WTC11 (cell line): ENCODE results near the gene RBL1. TPM values are rescaled to one million over a fixed set of nuclear protein-coding genes. Genes with fewer than 3 reads are reported as not detected.
"Not testable (repeated sequence)": the region's sequence is repeated elsewhere in the genome, so short reads cannot be mapped to it uniquely, and the experiment has no call there.

ENCODE experiments used
- ATAC-seq: fragments of 200-7000 bp; cut with Tn5 transposase; 2 replicates; pipeline ENCODE4 v1.10.0; 2021; ENCODE audit warnings: mild to moderate bottlenecking, moderate library complexity
- CTCF ChIA-PET: fragments of 300-600 bp; sonication (Branson Sonifier 250); formaldehyde crosslinking; loops from one replicate; lab custom pipeline; 2021; ENCODE audit warnings: antibody characterized with exemption; lab: Charles Lee
- POLR2A ChIA-PET: fragments of 350-600 bp; sonication (Branson Sonifier 250); formaldehyde crosslinking; loops from one replicate; lab custom pipeline; 2021; ENCODE audit warnings: antibody characterized with exemption; lab: Charles Lee
- DNase-seq: peaks from one replicate; pipeline ENCODE4 v3.0.0; 2021; ENCODE audit warnings: low spot score
- H3K27ac Mint-ChIP-seq: 2 replicates; pipeline ENCODE4 v1.8.0; 2021; ENCODE audit warnings: mixed read lengths
- H3K27me3 Mint-ChIP-seq: 2 replicates; pipeline ENCODE4 v1.8.0; 2021; ENCODE audit warnings: low read depth, mild to moderate bottlenecking, moderate library complexity, mixed read lengths
- H3K36me3 Mint-ChIP-seq: 2 replicates; pipeline ENCODE4 v1.8.0; 2021; ENCODE audit warnings: mixed read lengths
- H3K4me1 Mint-ChIP-seq: 2 replicates; pipeline ENCODE4 v1.8.0; 2022; ENCODE audit warnings: mixed read lengths
- H3K4me3 Mint-ChIP-seq: 2 replicates; pipeline ENCODE4 v1.8.0; 2021; ENCODE audit warnings: mild to moderate bottlenecking, moderate library complexity, mixed read lengths
- H3K9me3 Mint-ChIP-seq: 2 replicates; pipeline ENCODE4 v1.8.0; 2021; ENCODE audit warnings: mixed read lengths
- ETV6 ChIP-seq: sonication (generic); formaldehyde crosslinking; IDR thresholded peaks from 2 replicates; pipeline ENCODE4 v1.8.1; 2022; ENCODE audit warnings: mild to moderate bottlenecking, missing genetic modification reagents
- RELA ChIP-seq: sonication (generic); formaldehyde crosslinking; IDR thresholded peaks from 2 replicates; pipeline ENCODE4 v1.8.1; 2022; ENCODE audit warnings: missing genetic modification reagents, mild to moderate bottlenecking, borderline replicate concordance
- ZBTB21 ChIP-seq: sonication (generic); formaldehyde crosslinking; IDR thresholded peaks from 2 replicates; pipeline ENCODE4 v1.8.1; 2023; ENCODE audit warnings: mild to moderate bottlenecking, missing genetic modification reagents, borderline replicate concordance
- ZNF138 ChIP-seq: sonication (generic); formaldehyde crosslinking; conservative IDR thresholded peaks from 2 replicates; pipeline ENCODE4 v1.8.1; 2022; ENCODE audit warnings: mild to moderate bottlenecking, moderate library complexity, missing genetic modification reagents
- ZNF232 ChIP-seq: sonication (generic); formaldehyde crosslinking; IDR thresholded peaks from 2 replicates; pipeline ENCODE4 v1.8.0; 2022; ENCODE audit warnings: mild to moderate bottlenecking, missing genetic modification reagents
- ZNF396 ChIP-seq: fragments of 250-450 bp; sonication (Bioruptor Pico); IDR thresholded peaks from 2 replicates; pipeline ENCODE4 v1.8.0; 2021; ENCODE audit warnings: mild to moderate bottlenecking, moderate library complexity, borderline replicate concordance
- ZNF423 ChIP-seq: fragments of 250-450 bp; sonication (Bioruptor Pico); IDR thresholded peaks from 2 replicates; pipeline ENCODE4 v2.1.2; 2022; ENCODE audit warnings: mild to moderate bottlenecking, moderate library complexity
- total RNA-seq: library from RNA; stranded (reverse); gene quantifications from 3 replicates; pipeline ENCODE4 v1.2.3, GENCODE V29; 2021
- TF ChIP-seq, protein P1 (sequence below): sonication (generic); formaldehyde crosslinking; IDR thresholded peaks from 2 replicates; pipeline ENCODE4 v1.8.0; 2022; ENCODE audit warnings: mild to moderate bottlenecking, missing genetic modification reagents
- TF ChIP-seq, protein P2 (sequence below): sonication (generic); formaldehyde crosslinking; IDR thresholded peaks from 2 replicates; pipeline ENCODE4 v1.8.1; 2022; ENCODE audit warnings: mild to moderate bottlenecking, moderate library complexity, missing genetic modification reagents
- TF ChIP-seq, protein P3 (sequence below): sonication (generic); formaldehyde crosslinking; IDR thresholded peaks from 2 replicates; pipeline ENCODE4 v1.8.0; 2022; ENCODE audit warnings: mild to moderate bottlenecking, missing genetic modification reagents
- TF ChIP-seq, protein P4 (sequence below): fragments of 250-450 bp; sonication (Bioruptor Pico); IDR thresholded peaks from 2 replicates; pipeline ENCODE4 v1.9.0; 2021; ENCODE audit warnings: mild to moderate bottlenecking, borderline replicate concordance
- TF ChIP-seq, protein P5 (sequence below): sonication (generic); formaldehyde crosslinking; IDR thresholded peaks from 2 replicates; pipeline ENCODE4 v1.8.0; 2022; ENCODE audit warnings: mild to moderate bottlenecking, missing genetic modification reagents
- TF ChIP-seq, protein P6 (sequence below): sonication (generic); formaldehyde crosslinking; IDR thresholded peaks from 2 replicates; pipeline ENCODE4 v1.8.1; 2022; ENCODE audit warnings: missing genetic modification reagents, borderline replicate concordance

The RBL1 gene
- total RNA-seq, 1 experiment from 2014 or later = 11.1 TPM

DNA sequence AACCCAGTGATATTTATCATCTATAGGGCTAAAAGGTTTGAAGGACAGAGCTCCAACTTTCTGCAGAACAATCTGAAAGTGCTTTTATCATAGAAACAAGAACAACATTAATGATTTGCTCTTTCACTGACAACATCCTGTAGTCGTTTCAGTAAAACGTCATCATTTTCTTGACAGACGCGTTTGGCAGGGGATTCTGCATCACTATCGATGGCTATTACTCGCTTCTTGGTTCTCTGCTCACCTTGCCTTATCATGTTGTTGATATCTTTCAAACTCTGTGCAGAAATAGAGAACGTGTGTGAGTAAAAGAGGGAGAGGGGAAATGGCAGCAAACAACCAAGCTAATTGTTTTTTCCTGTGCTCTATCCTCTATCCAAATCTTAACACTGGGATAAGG lies 97.1 kb downstream of the RBL1 start:
- H3K36me3 Mint-ChIP-seq = peaks cover 70% of the 10 kb centered on the region
- H3K27me3 Mint-ChIP-seq = no peaks in the 10 kb centered on the region
- POLR2A ChIA-PET = no interaction called here
- CTCF ChIA-PET = no interaction called here
- DNase-seq = no peak
- no peaks in the 10 kb centered on the region for H3K4me1 Mint-ChIP-seq
- H3K4me3 Mint-ChIP-seq = no peak overlapping the region
- TF ChIP-seq, protein P1, sequence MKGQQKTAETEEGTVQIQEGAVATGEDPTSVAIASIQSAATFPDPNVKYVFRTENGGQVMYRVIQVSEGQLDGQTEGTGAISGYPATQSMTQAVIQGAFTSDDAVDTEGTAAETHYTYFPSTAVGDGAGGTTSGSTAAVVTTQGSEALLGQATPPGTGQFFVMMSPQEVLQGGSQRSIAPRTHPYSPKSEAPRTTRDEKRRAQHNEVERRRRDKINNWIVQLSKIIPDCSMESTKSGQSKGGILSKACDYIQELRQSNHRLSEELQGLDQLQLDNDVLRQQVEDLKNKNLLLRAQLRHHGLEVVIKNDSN = no peak
- TF ChIP-seq RELA (CRISPR knock-in tag) = no peak
- TF ChIP-seq, protein P2, sequence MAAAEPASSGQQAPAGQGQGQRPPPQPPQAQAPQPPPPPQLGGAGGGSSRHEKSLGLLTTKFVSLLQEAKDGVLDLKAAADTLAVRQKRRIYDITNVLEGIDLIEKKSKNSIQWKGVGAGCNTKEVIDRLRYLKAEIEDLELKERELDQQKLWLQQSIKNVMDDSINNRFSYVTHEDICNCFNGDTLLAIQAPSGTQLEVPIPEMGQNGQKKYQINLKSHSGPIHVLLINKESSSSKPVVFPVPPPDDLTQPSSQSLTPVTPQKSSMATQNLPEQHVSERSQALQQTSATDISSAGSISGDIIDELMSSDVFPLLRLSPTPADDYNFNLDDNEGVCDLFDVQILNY (CRISPR knock-in tag) = no peak
- TF ChIP-seq, protein P3, sequence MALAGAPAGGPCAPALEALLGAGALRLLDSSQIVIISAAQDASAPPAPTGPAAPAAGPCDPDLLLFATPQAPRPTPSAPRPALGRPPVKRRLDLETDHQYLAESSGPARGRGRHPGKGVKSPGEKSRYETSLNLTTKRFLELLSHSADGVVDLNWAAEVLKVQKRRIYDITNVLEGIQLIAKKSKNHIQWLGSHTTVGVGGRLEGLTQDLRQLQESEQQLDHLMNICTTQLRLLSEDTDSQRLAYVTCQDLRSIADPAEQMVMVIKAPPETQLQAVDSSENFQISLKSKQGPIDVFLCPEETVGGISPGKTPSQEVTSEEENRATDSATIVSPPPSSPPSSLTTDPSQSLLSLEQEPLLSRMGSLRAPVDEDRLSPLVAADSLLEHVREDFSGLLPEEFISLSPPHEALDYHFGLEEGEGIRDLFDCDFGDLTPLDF (CRISPR knock-in tag) = no peak
- TF ChIP-seq, protein P4, sequence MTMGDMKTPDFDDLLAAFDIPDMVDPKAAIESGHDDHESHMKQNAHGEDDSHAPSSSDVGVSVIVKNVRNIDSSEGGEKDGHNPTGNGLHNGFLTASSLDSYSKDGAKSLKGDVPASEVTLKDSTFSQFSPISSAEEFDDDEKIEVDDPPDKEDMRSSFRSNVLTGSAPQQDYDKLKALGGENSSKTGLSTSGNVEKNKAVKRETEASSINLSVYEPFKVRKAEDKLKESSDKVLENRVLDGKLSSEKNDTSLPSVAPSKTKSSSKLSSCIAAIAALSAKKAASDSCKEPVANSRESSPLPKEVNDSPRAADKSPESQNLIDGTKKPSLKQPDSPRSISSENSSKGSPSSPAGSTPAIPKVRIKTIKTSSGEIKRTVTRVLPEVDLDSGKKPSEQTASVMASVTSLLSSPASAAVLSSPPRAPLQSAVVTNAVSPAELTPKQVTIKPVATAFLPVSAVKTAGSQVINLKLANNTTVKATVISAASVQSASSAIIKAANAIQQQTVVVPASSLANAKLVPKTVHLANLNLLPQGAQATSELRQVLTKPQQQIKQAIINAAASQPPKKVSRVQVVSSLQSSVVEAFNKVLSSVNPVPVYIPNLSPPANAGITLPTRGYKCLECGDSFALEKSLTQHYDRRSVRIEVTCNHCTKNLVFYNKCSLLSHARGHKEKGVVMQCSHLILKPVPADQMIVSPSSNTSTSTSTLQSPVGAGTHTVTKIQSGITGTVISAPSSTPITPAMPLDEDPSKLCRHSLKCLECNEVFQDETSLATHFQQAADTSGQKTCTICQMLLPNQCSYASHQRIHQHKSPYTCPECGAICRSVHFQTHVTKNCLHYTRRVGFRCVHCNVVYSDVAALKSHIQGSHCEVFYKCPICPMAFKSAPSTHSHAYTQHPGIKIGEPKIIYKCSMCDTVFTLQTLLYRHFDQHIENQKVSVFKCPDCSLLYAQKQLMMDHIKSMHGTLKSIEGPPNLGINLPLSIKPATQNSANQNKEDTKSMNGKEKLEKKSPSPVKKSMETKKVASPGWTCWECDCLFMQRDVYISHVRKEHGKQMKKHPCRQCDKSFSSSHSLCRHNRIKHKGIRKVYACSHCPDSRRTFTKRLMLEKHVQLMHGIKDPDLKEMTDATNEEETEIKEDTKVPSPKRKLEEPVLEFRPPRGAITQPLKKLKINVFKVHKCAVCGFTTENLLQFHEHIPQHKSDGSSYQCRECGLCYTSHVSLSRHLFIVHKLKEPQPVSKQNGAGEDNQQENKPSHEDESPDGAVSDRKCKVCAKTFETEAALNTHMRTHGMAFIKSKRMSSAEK (CRISPR knock-in tag) = no peak
- TF ChIP-seq, all 79 proteins: peak for 0
- no peak for ATAC-seq
- Mint-ChIP-seq H3K27ac (no peak overlapping the region), H3K9me3 (peaks cover 26% of the 10 kb centered on the region)

DNA sequence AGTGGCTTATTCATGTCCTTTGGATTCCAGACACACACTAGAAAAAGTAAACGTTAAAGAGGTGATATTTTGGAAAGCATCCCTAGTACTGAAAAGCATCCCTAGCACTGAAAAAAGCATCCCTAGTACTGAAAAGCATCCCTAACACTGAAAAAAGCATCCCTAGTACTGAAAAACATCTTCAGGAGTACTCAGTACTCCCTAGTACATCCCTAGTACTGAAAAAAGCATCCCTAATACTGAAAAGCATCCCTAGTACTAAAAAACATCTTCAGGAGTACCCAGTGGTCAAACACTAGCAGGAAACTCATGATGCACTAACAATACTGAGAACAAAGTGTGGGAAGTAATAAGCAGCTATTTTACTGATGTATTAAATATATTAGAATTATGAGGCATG lies 98.7 kb downstream of the RBL1 start:
- POLR2A ChIA-PET = no interaction called here
- Mint-ChIP-seq H3K4me1 (no peaks in the 10 kb centered on the region), H3K4me3 (no peak overlapping the region), H3K9me3 (peaks cover 36% of the 10 kb centered on the region), H3K27ac (no peak overlapping the region), H3K36me3 (peaks cover 69% of the 10 kb centered on the region)
- no peak for ATAC-seq
- CTCF ChIA-PET = no interaction called here
- DNase-seq = no peak
- TF ChIP-seq ETV6 (CRISPR knock-in tag) (no peak), ZNF138 (CRISPR knock-in tag) (no peak), ZNF232 (no peak), ZNF423 (no peak), ZNF396 (CRISPR knock-in tag) (peak; percentile 39; the same call in 1 of the 2 replicates), ZBTB21 (CRISPR knock-in tag) (no peak)
- TF ChIP-seq, protein P5, sequence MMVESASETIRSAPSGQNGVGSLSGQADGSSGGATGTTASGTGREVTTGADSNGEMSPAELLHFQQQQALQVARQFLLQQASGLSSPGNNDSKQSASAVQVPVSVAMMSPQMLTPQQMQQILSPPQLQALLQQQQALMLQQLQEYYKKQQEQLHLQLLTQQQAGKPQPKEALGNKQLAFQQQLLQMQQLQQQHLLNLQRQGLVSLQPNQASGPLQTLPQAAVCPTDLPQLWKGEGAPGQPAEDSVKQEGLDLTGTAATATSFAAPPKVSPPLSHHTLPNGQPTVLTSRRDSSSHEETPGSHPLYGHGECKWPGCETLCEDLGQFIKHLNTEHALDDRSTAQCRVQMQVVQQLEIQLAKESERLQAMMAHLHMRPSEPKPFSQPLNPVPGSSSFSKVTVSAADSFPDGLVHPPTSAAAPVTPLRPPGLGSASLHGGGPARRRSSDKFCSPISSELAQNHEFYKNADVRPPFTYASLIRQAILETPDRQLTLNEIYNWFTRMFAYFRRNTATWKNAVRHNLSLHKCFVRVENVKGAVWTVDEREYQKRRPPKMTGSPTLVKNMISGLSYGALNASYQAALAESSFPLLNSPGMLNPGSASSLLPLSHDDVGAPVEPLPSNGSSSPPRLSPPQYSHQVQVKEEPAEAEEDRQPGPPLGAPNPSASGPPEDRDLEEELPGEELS (CRISPR knock-in tag) = no peak
- TF ChIP-seq, protein P6, sequence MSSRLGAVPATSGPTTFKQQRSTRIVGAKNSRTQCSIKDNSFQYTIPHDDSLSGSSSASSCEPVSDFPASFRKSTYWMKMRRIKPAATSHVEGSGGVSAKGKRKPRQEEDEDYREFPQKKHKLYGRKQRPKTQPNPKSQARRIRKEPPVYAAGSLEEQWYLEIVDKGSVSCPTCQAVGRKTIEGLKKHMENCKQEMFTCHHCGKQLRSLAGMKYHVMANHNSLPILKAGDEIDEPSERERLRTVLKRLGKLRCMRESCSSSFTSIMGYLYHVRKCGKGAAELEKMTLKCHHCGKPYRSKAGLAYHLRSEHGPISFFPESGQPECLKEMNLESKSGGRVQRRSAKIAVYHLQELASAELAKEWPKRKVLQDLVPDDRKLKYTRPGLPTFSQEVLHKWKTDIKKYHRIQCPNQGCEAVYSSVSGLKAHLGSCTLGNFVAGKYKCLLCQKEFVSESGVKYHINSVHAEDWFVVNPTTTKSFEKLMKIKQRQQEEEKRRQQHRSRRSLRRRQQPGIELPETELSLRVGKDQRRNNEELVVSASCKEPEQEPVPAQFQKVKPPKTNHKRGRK (CRISPR knock-in tag) = no peak
- TF ChIP-seq, all 79 proteins: peak for 1
- H3K27me3 Mint-ChIP-seq = no peaks in the 10 kb centered on the region

DNA sequence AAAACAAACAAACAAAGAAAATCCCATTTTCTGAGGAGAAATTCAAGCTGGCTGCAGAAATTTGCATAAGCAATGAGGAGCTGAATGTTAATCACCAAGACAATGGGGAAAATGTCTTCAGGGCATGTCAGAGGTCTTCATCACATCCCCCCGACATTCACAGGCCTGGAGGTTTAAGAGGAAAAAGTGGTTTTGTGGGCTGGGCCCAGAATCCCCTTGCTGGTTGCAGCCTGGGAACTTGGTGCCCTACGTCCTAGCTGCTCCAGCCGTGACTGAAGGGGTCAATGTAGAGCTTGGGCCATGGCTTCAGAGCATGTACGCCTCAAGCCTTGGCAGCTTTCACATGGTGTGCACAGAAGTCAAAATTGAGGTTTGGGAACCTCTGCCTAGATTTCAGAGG lies 101.6 kb downstream of the RBL1 start:
- peaks cover 64% of the 10 kb centered on the region for H3K36me3 Mint-ChIP-seq
- H3K27ac Mint-ChIP-seq, CTCF ChIA-PET, POLR2A ChIA-PET, H3K27me3 Mint-ChIP-seq, DNase-seq, ATAC-seq, H3K4me3 Mint-ChIP-seq, H3K4me1 Mint-ChIP-seq: not testable (repeated sequence)
- H3K9me3 Mint-ChIP-seq = peaks cover 36% of the 10 kb centered on the region
